OCI-LY1 (cell line): ENCODE data around the gene MCAT.

Experiments
- CTCF ChIP-seq: fragments of 200-600 bp; sonication (generic), shearing (Covaris generic); IDR thresholded peaks from 2 replicates; pipeline ENCODE4 v1.5.1; 2017; ENCODE audit warnings: mild to moderate bottlenecking, antibody characterized with exemption, low read length, moderate library complexity, mixed read lengths
- EZH2 ChIP-seq: fragments of 200-600 bp; sonication (generic), shearing (Covaris generic); IDR thresholded peaks from 2 replicates; pipeline ENCODE4 v1.8.0; 2017; ENCODE audit warnings: borderline replicate concordance, mixed run types, mild to moderate bottlenecking, antibody characterized with exemption, low read length, moderate library complexity, mixed read lengths

GRCh38 chr22:43116932-43117331 lies 26.3 kb downstream of the MCAT start:
- no peak for TF ChIP-seq CTCF
- TF ChIP-seq EZH2, result no peak
